ENCODE measurements around the gene ISOC1. TPM values are rescaled to one million over a fixed set of nuclear protein-coding genes. Genes with fewer than 3 reads are reported as not detected.
A peak's percentile ranks its signal among the peaks of the same experiment; 100 is the strongest.

Gene ISOC1
- total and polyA plus RNA-seq, 2 of the 13 experiments (the other 11 are each of a cell fraction or from before 2014, with no cell fraction given), result 25.7 to 51.3 TPM

- TF ChIP-seq, protein P1, sequence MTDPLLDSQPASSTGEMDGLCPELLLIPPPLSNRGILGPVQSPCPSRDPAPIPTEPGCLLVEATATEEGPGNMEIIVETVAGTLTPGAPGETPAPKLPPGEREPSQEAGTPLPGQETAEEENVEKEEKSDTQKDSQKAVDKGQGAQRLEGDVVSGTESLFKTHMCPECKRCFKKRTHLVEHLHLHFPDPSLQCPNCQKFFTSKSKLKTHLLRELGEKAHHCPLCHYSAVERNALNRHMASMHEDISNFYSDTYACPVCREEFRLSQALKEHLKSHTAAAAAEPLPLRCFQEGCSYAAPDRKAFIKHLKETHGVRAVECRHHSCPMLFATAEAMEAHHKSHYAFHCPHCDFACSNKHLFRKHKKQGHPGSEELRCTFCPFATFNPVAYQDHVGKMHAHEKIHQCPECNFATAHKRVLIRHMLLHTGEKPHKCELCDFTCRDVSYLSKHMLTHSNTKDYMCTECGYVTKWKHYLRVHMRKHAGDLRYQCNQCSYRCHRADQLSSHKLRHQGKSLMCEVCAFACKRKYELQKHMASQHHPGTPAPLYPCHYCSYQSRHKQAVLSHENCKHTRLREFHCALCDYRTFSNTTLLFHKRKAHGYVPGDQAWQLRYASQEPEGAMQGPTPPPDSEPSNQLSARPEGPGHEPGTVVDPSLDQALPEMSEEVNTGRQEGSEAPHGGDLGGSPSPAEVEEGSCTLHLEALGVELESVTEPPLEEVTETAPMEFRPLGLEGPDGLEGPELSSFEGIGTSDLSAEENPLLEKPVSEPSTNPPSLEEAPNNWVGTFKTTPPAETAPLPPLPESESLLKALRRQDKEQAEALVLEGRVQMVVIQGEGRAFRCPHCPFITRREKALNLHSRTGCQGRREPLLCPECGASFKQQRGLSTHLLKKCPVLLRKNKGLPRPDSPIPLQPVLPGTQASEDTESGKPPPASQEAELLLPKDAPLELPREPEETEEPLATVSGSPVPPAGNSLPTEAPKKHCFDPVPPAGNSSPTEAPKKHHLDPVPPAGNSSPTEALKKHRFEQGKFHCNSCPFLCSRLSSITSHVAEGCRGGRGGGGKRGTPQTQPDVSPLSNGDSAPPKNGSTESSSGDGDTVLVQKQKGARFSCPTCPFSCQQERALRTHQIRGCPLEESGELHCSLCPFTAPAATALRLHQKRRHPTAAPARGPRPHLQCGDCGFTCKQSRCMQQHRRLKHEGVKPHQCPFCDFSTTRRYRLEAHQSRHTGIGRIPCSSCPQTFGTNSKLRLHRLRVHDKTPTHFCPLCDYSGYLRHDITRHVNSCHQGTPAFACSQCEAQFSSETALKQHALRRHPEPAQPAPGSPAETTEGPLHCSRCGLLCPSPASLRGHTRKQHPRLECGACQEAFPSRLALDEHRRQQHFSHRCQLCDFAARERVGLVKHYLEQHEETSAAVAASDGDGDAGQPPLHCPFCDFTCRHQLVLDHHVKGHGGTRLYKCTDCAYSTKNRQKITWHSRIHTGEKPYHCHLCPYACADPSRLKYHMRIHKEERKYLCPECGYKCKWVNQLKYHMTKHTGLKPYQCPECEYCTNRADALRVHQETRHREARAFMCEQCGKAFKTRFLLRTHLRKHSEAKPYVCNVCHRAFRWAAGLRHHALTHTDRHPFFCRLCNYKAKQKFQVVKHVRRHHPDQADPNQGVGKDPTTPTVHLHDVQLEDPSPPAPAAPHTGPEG (CRISPR knock-in tag; IDR thresholded peaks at IDR 0.05), result no peak; the same call in 1 of the 2 replicates
- TF ChIP-seq TOPORS (CRISPR knock-in tag; IDR thresholded peaks at IDR 0.05) (peak; percentile 83; the same call in 1 of the 2 replicates), MAFG (CRISPR knock-in tag; IDR thresholded peaks at IDR 0.05) (no peak), ZNF367 (CRISPR knock-in tag; IDR thresholded peaks at IDR 0.05; ENCODE audit: borderline replicate concordance) (no peak), ZNF354B (CRISPR knock-in tag; IDR thresholded peaks at IDR 0.05) (no peak; the same call in 1 of the 2 replicates), ZNF329 (CRISPR knock-in tag; IDR thresholded peaks at IDR 0.05; ENCODE audit: low read depth) (peak; percentile 36; the same call in 1 of the 2 replicates), FOXC1 (CRISPR knock-in tag; IDR thresholded peaks at IDR 0.05; ENCODE audit: borderline replicate concordance) (peak; percentile 80; the same call in 1 of the 2 replicates), ZNF17 (CRISPR knock-in tag; IDR thresholded peaks at IDR 0.05) (no peak), MAFK (conservative IDR thresholded peaks at IDR 0.05 in 1 of 2, IDR thresholded peaks at IDR 0.05 in 1 of 2; ENCODE audit: low read length in 2 of 2) (no peak), KAT2B (IDR thresholded peaks at IDR 0.05; ENCODE audit: borderline replicate concordance, low read depth, low read length) (no peak), KAT7 (CRISPR knock-in tag; IDR thresholded peaks at IDR 0.05; ENCODE audit: borderline replicate concordance) (0 out of 2 replicates have a peak, but pooled peaks have one; percentile 13), ZNF614 (CRISPR knock-in tag; IDR thresholded peaks at IDR 0.05; ENCODE audit: borderline replicate concordance) (peak; percentile 84; the same call in 1 of the 2 replicates), HOXA3 (CRISPR knock-in tag; IDR thresholded peaks at IDR 0.05) (peak; percentile 74; the same call in 1 of the 2 replicates), YY1 (IDR thresholded peaks at IDR 0.05; ENCODE audit: insufficient read depth, insufficient replicate concordance, low read depth, low read length) (no peak), ETV6 (CRISPR knock-in tag; conservative IDR thresholded peaks at IDR 0.05) (no peak; the same call in 1 of the 2 replicates), SP2 (CRISPR knock-in tag; IDR thresholded peaks at IDR 0.05) (no peak), ZNF577 (CRISPR knock-in tag; IDR thresholded peaks at IDR 0.05; ENCODE audit: borderline replicate concordance, low read depth) (0 out of 2 replicates have a peak, but pooled peaks have one; percentile 14), ZNF781 (CRISPR knock-in tag; IDR thresholded peaks at IDR 0.05; ENCODE audit: borderline replicate concordance, not compliant biosample characterization) (no peak), ATF7 (IDR thresholded peaks at IDR 0.05) (no peak), ATF7 (CRISPR knock-in tag; IDR thresholded peaks at IDR 0.05) (peak; percentile 81; the same call in 1 of the 2 replicates), ZNF747 (CRISPR knock-in tag; IDR thresholded peaks at IDR 0.05; ENCODE audit: borderline replicate concordance) (0 out of 2 replicates have a peak, but pooled peaks have one; percentile 62), ATRX (CRISPR knock-in tag; IDR thresholded peaks at IDR 0.05; ENCODE audit: borderline replicate concordance) (no peak), NONO (IDR thresholded peaks at IDR 0.05) (no peak), NONO (CRISPR knock-in tag; conservative IDR thresholded peaks at IDR 0.05) (peak; percentile 95), ZNF776 (CRISPR knock-in tag; IDR thresholded peaks at IDR 0.05) (no peak)
Observed at GRCh38 chr5:129094924-129095899, 663 bp downstream of the ISOC1 start (continued).
